ENCODE results near the gene SHC3. TPM values are rescaled to one million over a fixed set of nuclear protein-coding genes. Genes with fewer than 3 reads are reported as not detected.
A peak's percentile ranks its signal among the peaks of the same experiment; 100 is the strongest.

Gene SHC3
- total and polyA plus RNA-seq, 2 experiments from 2014 or later: 1.3 to 2.9 TPM

GRCh38 chr9:88972401-88972800, 206.2 kb downstream of the SHC3 start (continued):
- TF ChIP-seq, protein P1, sequence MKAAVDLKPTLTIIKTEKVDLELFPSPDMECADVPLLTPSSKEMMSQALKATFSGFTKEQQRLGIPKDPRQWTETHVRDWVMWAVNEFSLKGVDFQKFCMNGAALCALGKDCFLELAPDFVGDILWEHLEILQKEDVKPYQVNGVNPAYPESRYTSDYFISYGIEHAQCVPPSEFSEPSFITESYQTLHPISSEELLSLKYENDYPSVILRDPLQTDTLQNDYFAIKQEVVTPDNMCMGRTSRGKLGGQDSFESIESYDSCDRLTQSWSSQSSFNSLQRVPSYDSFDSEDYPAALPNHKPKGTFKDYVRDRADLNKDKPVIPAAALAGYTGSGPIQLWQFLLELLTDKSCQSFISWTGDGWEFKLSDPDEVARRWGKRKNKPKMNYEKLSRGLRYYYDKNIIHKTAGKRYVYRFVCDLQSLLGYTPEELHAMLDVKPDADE (IDR thresholded peaks at IDR 0.05): no peak
- no peak for TF ChIP-seq EZH2phosphoT487 (IDR thresholded peaks at IDR 0.05; ENCODE audit: unreplicated experiment)
- no peak for TF ChIP-seq ZNF331 (CRISPR knock-in tag; IDR thresholded peaks at IDR 0.05; ENCODE audit: low read depth)
- no peak for TF ChIP-seq POLR2AphosphoS5 (IDR thresholded peaks at IDR 0.05; ENCODE audit: low read depth)
- TF ChIP-seq EZH2 (IDR thresholded peaks at IDR 0.05; ENCODE audit: low read depth, unreplicated experiment): no peak
- no peak for TF ChIP-seq JUNB (IDR thresholded peaks at IDR 0.05; ENCODE audit: unreplicated experiment)
- TF ChIP-seq ZNF114 (CRISPR knock-in tag; IDR thresholded peaks at IDR 0.05): no peak
- TF ChIP-seq NANOG (IDR thresholded peaks at IDR 0.05; ENCODE audit: borderline replicate concordance): no peak
- TF ChIP-seq, protein P2, sequence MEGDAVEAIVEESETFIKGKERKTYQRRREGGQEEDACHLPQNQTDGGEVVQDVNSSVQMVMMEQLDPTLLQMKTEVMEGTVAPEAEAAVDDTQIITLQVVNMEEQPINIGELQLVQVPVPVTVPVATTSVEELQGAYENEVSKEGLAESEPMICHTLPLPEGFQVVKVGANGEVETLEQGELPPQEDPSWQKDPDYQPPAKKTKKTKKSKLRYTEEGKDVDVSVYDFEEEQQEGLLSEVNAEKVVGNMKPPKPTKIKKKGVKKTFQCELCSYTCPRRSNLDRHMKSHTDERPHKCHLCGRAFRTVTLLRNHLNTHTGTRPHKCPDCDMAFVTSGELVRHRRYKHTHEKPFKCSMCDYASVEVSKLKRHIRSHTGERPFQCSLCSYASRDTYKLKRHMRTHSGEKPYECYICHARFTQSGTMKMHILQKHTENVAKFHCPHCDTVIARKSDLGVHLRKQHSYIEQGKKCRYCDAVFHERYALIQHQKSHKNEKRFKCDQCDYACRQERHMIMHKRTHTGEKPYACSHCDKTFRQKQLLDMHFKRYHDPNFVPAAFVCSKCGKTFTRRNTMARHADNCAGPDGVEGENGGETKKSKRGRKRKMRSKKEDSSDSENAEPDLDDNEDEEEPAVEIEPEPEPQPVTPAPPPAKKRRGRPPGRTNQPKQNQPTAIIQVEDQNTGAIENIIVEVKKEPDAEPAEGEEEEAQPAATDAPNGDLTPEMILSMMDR (conservative IDR thresholded peaks at IDR 0.05; ENCODE audit: low read depth in 2 of 2): no peak
- no peak for TF ChIP-seq STAT1 (IDR thresholded peaks at IDR 0.05; ENCODE audit: unreplicated experiment)
- no peak for TF ChIP-seq CREB1 (CRISPR knock-in tag; IDR thresholded peaks at IDR 0.05; ENCODE audit: low read depth)

GRCh38 chr9:88971131-88971960, 207.3 kb downstream of the SHC3 start:
- Mint-ChIP-seq H3K36me3 (ENCODE audit: low read depth) (no peaks in the 10 kb centered on the region), H3K4me1 (peaks cover 10% of the 10 kb centered on the region), H3K4me3 (no peak overlapping the region), H3K27me3 (ENCODE audit: insufficient read depth, low read depth, poor library complexity) (peaks cover 4% of the 10 kb centered on the region), H3K9me3 (no peaks in the 10 kb centered on the region), H3K27ac (no peak overlapping the region)
- Histone ChIP-seq H2AFZ (peak overlapping the region; percentile 63), H3K36me3 (ENCODE audit: insufficient read depth) (no peaks in the 10 kb centered on the region), H3F3A (replicated peaks; ENCODE audit: low read depth) (no peaks in the 10 kb centered on the region), H3K4me1 (ENCODE audit: insufficient read depth) (no peaks in the 10 kb centered on the region), H3K27me3 (ENCODE audit: insufficient read depth) (no peaks in the 10 kb centered on the region), H3K79me2 (replicated peaks; ENCODE audit: insufficient read depth) (no peaks in the 10 kb centered on the region), H3K9me2 (ENCODE audit: insufficient read depth) (peaks cover 5% of the 10 kb centered on the region; the same call in 1 of the 2 replicates), H3K4me2 (no peak overlapping the region), H3K4me3 (no peak overlapping the region), H3K27ac (ENCODE audit: low read depth) (no peak overlapping the region), H4K20me1 (replicated peaks; ENCODE audit: insufficient read depth) (no peaks in the 10 kb centered on the region)
- peak; percentile 43 for ATAC-seq
- TF ChIP-seq, protein P2 (conservative IDR thresholded peaks at IDR 0.05; ENCODE audit: low read depth in 2 of 2): peak in 1 of 2 experiments; percentile 33; a peak in 2 of 4 replicates
- TF ChIP-seq EZH2 (IDR thresholded peaks at IDR 0.05; ENCODE audit: low read depth, unreplicated experiment): no peak
- peak; percentile 18 for DNase-seq (ENCODE audit: low spot score)

All from GM23338 (cell line).